ENCODE results near the gene RALGAPA1. TPM values are rescaled to one million over a fixed set of nuclear protein-coding genes. Genes with fewer than 3 reads are reported as not detected.

The RALGAPA1 gene
- total and polyA plus RNA-seq, 2 of the 13 experiments (the other 11 are each of a cell fraction or from before 2014, with no cell fraction given), result 65.0 to 89.2 TPM

DNA sequence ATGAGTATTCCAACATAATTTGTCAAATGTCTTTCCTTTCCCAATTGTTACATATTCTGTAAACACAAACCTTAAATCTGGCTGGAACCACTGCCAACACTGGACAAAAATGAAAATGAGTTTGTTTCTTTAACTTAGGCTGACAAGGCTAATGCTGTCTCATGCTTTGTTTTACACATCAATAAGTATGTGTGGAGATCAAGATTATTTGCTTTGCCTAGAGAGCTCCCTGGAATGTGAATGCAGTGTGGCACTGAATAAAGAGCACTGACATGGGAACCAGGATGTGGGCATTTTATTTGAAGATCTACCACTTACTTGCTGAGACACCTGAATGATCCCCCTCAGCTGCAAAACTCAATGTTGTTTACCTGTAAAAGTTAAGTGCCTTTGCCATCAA lies 61.7 kb downstream of the RALGAPA1 start (continued):
- TF ChIP-seq, protein P1, sequence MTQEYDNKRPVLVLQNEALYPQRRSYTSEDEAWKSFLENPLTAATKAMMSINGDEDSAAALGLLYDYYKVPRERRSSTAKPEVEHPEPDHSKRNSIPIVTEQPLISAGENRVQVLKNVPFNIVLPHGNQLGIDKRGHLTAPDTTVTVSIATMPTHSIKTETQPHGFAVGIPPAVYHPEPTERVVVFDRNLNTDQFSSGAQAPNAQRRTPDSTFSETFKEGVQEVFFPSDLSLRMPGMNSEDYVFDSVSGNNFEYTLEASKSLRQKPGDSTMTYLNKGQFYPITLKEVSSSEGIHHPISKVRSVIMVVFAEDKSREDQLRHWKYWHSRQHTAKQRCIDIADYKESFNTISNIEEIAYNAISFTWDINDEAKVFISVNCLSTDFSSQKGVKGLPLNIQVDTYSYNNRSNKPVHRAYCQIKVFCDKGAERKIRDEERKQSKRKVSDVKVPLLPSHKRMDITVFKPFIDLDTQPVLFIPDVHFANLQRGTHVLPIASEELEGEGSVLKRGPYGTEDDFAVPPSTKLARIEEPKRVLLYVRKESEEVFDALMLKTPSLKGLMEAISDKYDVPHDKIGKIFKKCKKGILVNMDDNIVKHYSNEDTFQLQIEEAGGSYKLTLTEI (CRISPR knock-in tag; conservative IDR thresholded peaks at IDR 0.05), result no peak
- no peak for TF ChIP-seq ATF7-NPFF (CRISPR knock-in tag; IDR thresholded peaks at IDR 0.05; ENCODE audit: low read depth)
- no peak for TF ChIP-seq ZC3H4 (CRISPR knock-in tag; IDR thresholded peaks at IDR 0.05; ENCODE audit: borderline replicate concordance)
- no peak for TF ChIP-seq REL (CRISPR knock-in tag; conservative IDR thresholded peaks at IDR 0.05)
- TF ChIP-seq, protein P2, sequence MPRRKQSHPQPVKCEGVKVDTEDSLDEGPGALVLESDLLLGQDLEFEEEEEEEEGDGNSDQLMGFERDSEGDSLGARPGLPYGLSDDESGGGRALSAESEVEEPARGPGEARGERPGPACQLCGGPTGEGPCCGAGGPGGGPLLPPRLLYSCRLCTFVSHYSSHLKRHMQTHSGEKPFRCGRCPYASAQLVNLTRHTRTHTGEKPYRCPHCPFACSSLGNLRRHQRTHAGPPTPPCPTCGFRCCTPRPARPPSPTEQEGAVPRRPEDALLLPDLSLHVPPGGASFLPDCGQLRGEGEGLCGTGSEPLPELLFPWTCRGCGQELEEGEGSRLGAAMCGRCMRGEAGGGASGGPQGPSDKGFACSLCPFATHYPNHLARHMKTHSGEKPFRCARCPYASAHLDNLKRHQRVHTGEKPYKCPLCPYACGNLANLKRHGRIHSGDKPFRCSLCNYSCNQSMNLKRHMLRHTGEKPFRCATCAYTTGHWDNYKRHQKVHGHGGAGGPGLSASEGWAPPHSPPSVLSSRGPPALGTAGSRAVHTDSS (CRISPR knock-in tag; conservative IDR thresholded peaks at IDR 0.05), result 0 out of 2 replicates have a peak, but pooled peaks have one; percentile 20
- no peak for TF ChIP-seq SOX13 (IDR thresholded peaks at IDR 0.05)
- TF ChIP-seq SOX13 (CRISPR knock-in tag; conservative IDR thresholded peaks at IDR 0.05 in 1 of 2, IDR thresholded peaks at IDR 0.05 in 1 of 2), result peak; percentile 7 to 51; a peak in 1 of 4 replicates
- TF ChIP-seq ZGPAT (CRISPR knock-in tag; IDR thresholded peaks at IDR 0.05), result 0 out of 2 replicates have a peak, but pooled peaks have one; percentile 25
- no peak for TF ChIP-seq MAFF (IDR thresholded peaks at IDR 0.05; ENCODE audit: low read depth, low read length)
- TF ChIP-seq GATAD2A (CRISPR knock-in tag; IDR thresholded peaks at IDR 0.05), result no peak
- no peak for TF ChIP-seq TFAP4 (IDR thresholded peaks at IDR 0.05; ENCODE audit: borderline replicate concordance, low read depth)
- no peak for TF ChIP-seq STAG1 (CRISPR knock-in tag; IDR thresholded peaks at IDR 0.05)
- no peak for TF ChIP-seq PHF8 (CRISPR knock-in tag; IDR thresholded peaks at IDR 0.05)
- TF ChIP-seq, protein P3, sequence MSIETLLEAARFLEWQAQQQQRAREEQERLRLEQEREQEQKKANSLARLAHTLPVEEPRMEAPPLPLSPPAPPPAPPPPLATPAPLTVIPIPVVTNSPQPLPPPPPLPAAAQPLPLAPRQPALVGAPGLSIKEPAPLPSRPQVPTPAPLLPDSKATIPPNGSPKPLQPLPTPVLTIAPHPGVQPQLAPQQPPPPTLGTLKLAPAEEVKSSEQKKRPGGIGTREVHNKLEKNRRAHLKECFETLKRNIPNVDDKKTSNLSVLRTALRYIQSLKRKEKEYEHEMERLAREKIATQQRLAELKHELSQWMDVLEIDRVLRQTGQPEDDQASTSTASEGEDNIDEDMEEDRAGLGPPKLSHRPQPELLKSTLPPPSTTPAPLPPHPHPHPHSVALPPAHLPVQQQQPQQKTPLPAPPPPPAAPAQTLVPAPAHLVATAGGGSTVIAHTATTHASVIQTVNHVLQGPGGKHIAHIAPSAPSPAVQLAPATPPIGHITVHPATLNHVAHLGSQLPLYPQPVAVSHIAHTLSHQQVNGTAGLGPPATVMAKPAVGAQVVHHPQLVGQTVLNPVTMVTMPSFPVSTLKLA (IDR thresholded peaks at IDR 0.05), result no peak
- no peak for TF ChIP-seq HOXA7 (CRISPR knock-in tag; IDR thresholded peaks at IDR 0.05)
- TF ChIP-seq SP5 (CRISPR knock-in tag; IDR thresholded peaks at IDR 0.05; ENCODE audit: borderline replicate concordance, low read depth), result 0 out of 2 replicates have a peak, but pooled peaks have one; percentile 10
- TF ChIP-seq CEBPB (IDR thresholded peaks at IDR 0.05; ENCODE audit: borderline replicate concordance, low read depth, low read length), result no peak
- no peak for TF ChIP-seq AGO1 (IDR thresholded peaks at IDR 0.05; ENCODE audit: low read depth, low read length, poor library complexity, severe bottlenecking)
- 0 out of 2 replicates have a peak, but pooled peaks have one; percentile 32 for TF ChIP-seq ZNF232 (CRISPR knock-in tag; IDR thresholded peaks at IDR 0.05; ENCODE audit: borderline replicate concordance)
- TF ChIP-seq KLF16 (CRISPR knock-in tag; IDR thresholded peaks at IDR 0.05), result 0 out of 4 replicates have a peak, but pooled peaks of 1 of the 2 experiments have one; percentile 5
- no peak for TF ChIP-seq ZNF496 (CRISPR knock-in tag; IDR thresholded peaks at IDR 0.05; ENCODE audit: insufficient replicate concordance)
- TF ChIP-seq ZNF572 (CRISPR knock-in tag; IDR thresholded peaks at IDR 0.05), result no peak
- TF ChIP-seq THAP11 (CRISPR knock-in tag; IDR thresholded peaks at IDR 0.05), result no peak
